ENCODE data around the gene ELOF1.

Gene ELOF1

DNA sequence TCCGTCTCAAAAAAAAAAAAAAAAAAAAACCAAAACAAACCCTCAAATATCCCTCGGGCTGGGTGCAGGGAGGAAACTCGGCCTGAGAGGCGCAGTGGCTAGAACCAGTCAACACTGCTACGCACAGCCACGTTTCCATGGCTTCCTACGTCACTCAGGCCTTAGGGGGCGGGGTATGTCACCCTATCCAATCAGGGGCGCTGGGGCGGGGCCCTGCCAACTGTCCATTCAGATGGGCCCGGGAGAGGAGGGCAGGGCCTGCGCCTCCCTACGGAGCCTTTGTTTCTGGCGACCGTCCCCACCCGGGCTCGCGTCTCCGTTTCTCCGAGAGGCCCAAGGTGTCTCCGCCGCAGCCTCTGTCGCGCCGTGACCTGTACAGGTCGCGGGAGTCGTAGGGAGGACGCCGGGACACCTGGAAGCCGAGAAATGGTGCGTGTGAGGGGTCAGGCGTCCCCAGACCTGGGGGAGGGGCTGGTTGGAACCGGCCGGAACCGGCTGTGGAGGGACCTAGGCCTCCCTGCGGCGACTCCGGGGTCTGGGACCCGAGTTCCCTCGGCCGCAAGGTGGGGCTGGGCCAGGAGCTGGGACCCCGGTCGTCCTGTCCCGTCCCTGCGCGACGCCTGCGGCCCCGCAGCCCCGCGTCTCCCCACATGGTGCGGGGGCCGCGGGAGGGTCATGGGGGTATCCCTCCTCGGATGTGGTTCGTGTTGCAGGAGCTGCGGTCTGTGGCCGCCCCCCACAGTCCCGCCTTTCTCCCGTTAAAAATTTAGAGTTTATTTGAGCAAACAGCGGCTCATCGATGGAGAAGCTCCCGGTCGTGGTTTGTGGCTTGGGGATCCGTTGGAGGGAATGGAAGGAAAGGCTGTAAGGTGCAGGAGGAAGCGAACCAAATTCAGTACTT lies 38.4 kb upstream of the ELOF1 start, which contains the start of gene ZNF627:
ZNF627 (plus strand) TSS at position 282 of the 901 bp plus-strand sequence; CDS start at position 427, 145 bp downstream.
- peak within 1 kb of the TSS; percentile 86 to 98 for H3K4me3 ChIP-seq
- intact Hi-C loops (cut with DNase I; ENCODE audit: low total_unique reads) = no loop called here
- no peaks in the 10 kb centered on the region for H3K27me3 ChIP-seq
- TF ChIP-seq, protein P1, sequence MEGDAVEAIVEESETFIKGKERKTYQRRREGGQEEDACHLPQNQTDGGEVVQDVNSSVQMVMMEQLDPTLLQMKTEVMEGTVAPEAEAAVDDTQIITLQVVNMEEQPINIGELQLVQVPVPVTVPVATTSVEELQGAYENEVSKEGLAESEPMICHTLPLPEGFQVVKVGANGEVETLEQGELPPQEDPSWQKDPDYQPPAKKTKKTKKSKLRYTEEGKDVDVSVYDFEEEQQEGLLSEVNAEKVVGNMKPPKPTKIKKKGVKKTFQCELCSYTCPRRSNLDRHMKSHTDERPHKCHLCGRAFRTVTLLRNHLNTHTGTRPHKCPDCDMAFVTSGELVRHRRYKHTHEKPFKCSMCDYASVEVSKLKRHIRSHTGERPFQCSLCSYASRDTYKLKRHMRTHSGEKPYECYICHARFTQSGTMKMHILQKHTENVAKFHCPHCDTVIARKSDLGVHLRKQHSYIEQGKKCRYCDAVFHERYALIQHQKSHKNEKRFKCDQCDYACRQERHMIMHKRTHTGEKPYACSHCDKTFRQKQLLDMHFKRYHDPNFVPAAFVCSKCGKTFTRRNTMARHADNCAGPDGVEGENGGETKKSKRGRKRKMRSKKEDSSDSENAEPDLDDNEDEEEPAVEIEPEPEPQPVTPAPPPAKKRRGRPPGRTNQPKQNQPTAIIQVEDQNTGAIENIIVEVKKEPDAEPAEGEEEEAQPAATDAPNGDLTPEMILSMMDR (IDR thresholded peaks at IDR 0.05) = peak in 1 of 2 experiments; percentile 17
- no peaks in the 10 kb centered on the region for H3K36me3 ChIP-seq
- no peaks in the 10 kb centered on the region for H3K9me3 ChIP-seq
- DNase-seq = peak; percentile 100
- H3K27ac ChIP-seq = peak within 1 kb of the TSS; percentile 92 to 95
- peaks cover 0 to 31% (median 11%) of the 10 kb centered on the region in 4 donors for H3K4me1 ChIP-seq

DNA sequence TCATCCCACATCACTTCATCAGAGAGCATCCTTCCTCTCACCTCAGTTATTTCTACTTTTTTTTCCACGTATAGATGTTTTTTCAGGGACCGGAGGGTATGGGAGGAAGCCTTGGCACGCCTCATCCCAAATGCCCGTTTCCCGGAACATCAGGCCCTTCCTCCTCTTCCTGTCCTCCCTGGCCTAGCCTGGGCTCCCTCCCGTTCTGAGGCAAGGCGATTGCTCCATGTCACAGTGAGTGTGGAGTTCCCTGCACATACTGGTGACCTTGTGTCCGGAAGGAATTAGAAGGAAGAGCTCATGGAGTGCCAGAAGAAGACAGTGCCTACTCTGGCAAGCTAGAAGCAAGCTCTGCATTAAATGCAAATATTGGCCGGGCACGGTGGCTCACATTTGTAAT lies 37.1 kb upstream of the ELOF1 start:
- no peaks in the 10 kb centered on the region for H3K9me3 ChIP-seq
- no peak overlapping the region for H3K4me3 ChIP-seq
- H3K27me3 ChIP-seq = no peaks in the 10 kb centered on the region
- no peak for DNase-seq
- peaks cover 0 to 31% (median 11%) of the 10 kb centered on the region in 4 donors for H3K4me1 ChIP-seq
- intact Hi-C loops (cut with DNase I; ENCODE audit: low total_unique reads) = no loop called here
- TF ChIP-seq, protein P1 (IDR thresholded peaks at IDR 0.05) = no peak
- no peak overlapping the region for H3K27ac ChIP-seq
- H3K36me3 ChIP-seq = no peaks in the 10 kb centered on the region

DNA sequence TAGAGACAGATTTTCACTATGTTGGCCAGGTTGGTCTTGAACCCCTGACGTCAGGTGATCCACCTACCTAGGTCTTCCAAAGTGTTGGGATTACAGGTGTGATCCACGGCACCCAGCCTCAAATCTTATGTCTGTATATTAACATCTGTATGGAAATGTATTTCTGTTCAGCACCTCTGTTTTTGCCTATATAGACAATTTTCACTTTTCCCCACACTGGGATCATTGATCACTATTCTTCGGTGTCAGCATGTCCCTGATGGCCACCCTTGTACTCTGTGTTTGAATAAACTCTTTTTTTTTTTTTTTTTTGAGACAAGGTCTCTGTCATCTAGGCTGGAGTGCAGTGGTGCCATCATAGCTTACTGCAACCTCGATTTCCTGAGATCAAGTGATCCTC lies 35.1 kb upstream of the ELOF1 start:
- DNase-seq = no peak
- Histone ChIP-seq H3K27ac (no peak overlapping the region), H3K4me1 (peaks cover 0 to 16% (median 10%) of the 10 kb centered on the region in 4 donors), H3K27me3 (no peaks in the 10 kb centered on the region), H3K36me3 (no peaks in the 10 kb centered on the region), H3K4me3 (no peak overlapping the region), H3K9me3 (no peaks in the 10 kb centered on the region)
- TF ChIP-seq, protein P1 (IDR thresholded peaks at IDR 0.05) = no peak
- intact Hi-C loops (cut with DNase I; ENCODE audit: low total_unique reads) = no loop called here

DNA sequence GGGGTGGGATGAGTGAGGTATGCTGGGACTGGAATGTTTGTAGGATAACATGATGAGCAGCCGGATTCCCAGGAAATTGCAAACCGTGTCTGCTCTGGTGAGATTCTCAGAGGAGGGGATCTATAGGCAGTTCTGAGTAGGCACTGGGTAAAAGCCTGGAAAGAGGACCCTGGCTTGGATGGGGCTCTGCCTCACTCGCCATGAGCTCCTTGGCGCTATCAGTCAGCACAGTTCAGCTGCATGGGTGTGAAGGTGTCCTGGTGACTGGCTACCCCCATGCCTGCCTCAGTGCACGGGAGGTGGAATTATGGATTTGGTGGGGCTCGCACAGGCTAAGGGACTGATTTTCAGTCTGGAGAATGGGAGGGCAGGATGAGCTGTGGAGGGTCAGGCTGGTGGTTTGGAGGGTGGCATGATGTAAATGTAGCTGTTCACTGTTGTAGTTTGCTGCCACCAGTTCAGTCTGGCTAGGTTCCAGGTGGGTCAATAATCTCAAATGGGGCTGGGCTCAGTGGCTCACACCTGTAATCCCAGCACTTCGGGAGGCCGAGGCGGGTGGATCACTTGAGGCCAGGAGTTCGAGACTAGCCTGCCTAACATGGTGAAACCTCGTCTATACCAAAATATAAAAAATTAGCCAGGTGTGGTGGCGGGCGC lies 29.1 kb upstream of the ELOF1 start:
- TF ChIP-seq, protein P1 (IDR thresholded peaks at IDR 0.05) = no peak
- no peak for DNase-seq
- Histone ChIP-seq H3K4me3 (no peak overlapping the region), H3K27ac (no peak overlapping the region), H3K9me3 (no peaks in the 10 kb centered on the region), H3K4me1 (no peaks in the 10 kb centered on the region), H3K36me3 (no peaks in the 10 kb centered on the region), H3K27me3 (no peaks in the 10 kb centered on the region)
- intact Hi-C loops (cut with DNase I; ENCODE audit: low total_unique reads) = no loop called here

DNA sequence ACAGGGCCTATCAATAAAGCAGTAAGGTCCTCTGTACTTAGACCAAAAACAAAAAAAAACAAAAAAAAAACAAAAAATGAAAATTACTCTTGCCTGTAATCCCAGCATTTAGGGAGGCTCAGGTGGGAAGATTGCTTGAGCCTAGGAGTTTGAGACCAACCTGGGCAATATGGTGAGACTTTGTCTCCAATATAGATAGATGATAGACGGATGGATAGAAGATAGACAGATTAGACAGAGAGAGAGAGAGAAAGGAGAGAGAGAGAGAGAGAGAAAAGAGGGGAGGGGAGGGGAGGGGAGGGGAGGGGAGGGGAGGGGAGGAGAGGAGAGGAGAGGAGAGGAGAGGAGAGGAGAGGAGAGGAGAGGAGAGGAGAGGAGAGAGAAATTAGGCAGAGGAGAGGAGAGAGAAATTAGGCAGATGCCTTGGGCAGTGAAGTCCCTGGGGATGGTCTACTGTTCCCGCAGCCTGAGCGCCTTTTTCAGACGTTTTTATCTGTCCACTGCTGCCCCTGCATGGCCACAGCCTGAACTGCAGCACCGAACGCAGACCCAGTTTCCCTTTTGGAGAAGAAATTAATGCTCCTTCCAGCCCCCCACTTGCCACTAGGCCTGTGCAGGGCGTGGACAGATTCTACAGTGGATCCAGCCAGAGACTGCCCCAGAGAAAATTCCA lies 28.4 kb upstream of the ELOF1 start:
- H3K9me3 ChIP-seq = no peaks in the 10 kb centered on the region
- no peak overlapping the region for H3K27ac ChIP-seq
- H3K36me3 ChIP-seq = no peaks in the 10 kb centered on the region
- H3K27me3 ChIP-seq = no peaks in the 10 kb centered on the region
- DNase-seq = peak; percentile 78 to 86
- no peak overlapping the region for H3K4me3 ChIP-seq
- intact Hi-C loops (cut with DNase I; ENCODE audit: low total_unique reads) = no loop called here
- H3K4me1 ChIP-seq = no peaks in the 10 kb centered on the region
- TF ChIP-seq, protein P1 (IDR thresholded peaks at IDR 0.05) = peak; percentile 87 to 93
